NCI-H146 treated with DMSO at 0.1 percent for 48 hours (cell line): Measurements from ENCODE around the gene NDUFA5.
"Not testable (repeated sequence)": the region's sequence is repeated elsewhere in the genome, so short reads cannot be mapped to it uniquely, and the experiment has no call there.

Experiments
- DNase-seq: peaks from one replicate; lab custom pipeline; 2025; ENCODE audit not compliant: unreplicated experiment; lab: John Stamatoyannopoulos, UW

The NDUFA5 gene

GRCh38 chr7:123558289-123558874, 764 bp upstream of the NDUFA5 start:
- no peak for DNase-seq

GRCh38 chr7:123557016-123557397, 611 bp downstream of the NDUFA5 start:
- DNase-seq = no peak

GRCh38 chr7:123555484-123555883, 2.1 kb downstream of the NDUFA5 start:
- DNase-seq = no peak

- no peak for DNase-seq
These were observed 4.5 kb downstream of the NDUFA5 start for GRCh38 chr7:123553159-123553558.

- DNase-seq = no peak
These were observed 5.0 kb downstream of the NDUFA5 start for GRCh38 chr7:123552641-123553040.

- DNase-seq = not testable (repeated sequence)
These were observed 5.5 kb downstream of the NDUFA5 start for GRCh38 chr7:123552134-123552533.

GRCh38 chr7:123548406-123548805, 9.2 kb downstream of the NDUFA5 start:
- no peak for DNase-seq

- DNase-seq = no peak
These were observed 17.7 kb downstream of the NDUFA5 start for GRCh38 chr7:123539871-123540270.

GRCh38 chr7:123538897-123539296, 18.7 kb downstream of the NDUFA5 start:
- no peak for DNase-seq

GRCh38 chr7:123538189-123538714, 19.4 kb downstream of the NDUFA5 start:
- DNase-seq = no peak

- peak; percentile 6 for DNase-seq
These were observed 20.5 kb downstream of the NDUFA5 start for GRCh38 chr7:123537026-123537642.

- no peak for DNase-seq
These were observed 22.1 kb downstream of the NDUFA5 start for GRCh38 chr7:123535517-123535916.

GRCh38 chr7:123534383-123535260, 23.0 kb downstream of the NDUFA5 start, which contains the start of gene IQUB:
Gene IQUB, minus strand, starts transcription at chr7:123534595. Its CDS starts 22,255 bp downstream, at chr7:123512340.
- peak; percentile 99 for DNase-seq

GRCh38 chr7:123533929-123534382, 23.7 kb downstream of the NDUFA5 start:
- no peak for DNase-seq

- DNase-seq = no peak
These were observed 24.1 kb downstream of the NDUFA5 start for GRCh38 chr7:123533553-123533917.

- DNase-seq = not testable (repeated sequence)
These were observed 24.6 kb downstream of the NDUFA5 start for GRCh38 chr7:123532788-123533552.

- not testable (repeated sequence) for DNase-seq
These were observed 25.3 kb downstream of the NDUFA5 start for GRCh38 chr7:123532343-123532742.

- DNase-seq = not testable (repeated sequence)
These were observed 27.5 kb downstream of the NDUFA5 start for GRCh38 chr7:123530035-123530591.

- no peak for DNase-seq
These were observed 29.4 kb downstream of the NDUFA5 start for GRCh38 chr7:123528265-123528664.

GRCh38 chr7:123527712-123528225, 29.8 kb downstream of the NDUFA5 start:
- not testable (repeated sequence) for DNase-seq
